HG02759 (cell line): Measurements from ENCODE around the gene SPINK1.
A peak's percentile ranks its signal among the peaks of the same experiment; 100 is the strongest.
"Not testable (repeated sequence)": the region's sequence is repeated elsewhere in the genome, so short reads cannot be mapped to it uniquely, and the experiment has no call there.

Experiments
- ATAC-seq: cut with Tn5 transposase; IDR thresholded peaks from one replicate; pipeline ENCODE4 v1.9.1; 2021; ENCODE audit warnings: mild to moderate bottlenecking, moderate library complexity; ENCODE audit not compliant: unreplicated experiment

Gene SPINK1

DNA sequence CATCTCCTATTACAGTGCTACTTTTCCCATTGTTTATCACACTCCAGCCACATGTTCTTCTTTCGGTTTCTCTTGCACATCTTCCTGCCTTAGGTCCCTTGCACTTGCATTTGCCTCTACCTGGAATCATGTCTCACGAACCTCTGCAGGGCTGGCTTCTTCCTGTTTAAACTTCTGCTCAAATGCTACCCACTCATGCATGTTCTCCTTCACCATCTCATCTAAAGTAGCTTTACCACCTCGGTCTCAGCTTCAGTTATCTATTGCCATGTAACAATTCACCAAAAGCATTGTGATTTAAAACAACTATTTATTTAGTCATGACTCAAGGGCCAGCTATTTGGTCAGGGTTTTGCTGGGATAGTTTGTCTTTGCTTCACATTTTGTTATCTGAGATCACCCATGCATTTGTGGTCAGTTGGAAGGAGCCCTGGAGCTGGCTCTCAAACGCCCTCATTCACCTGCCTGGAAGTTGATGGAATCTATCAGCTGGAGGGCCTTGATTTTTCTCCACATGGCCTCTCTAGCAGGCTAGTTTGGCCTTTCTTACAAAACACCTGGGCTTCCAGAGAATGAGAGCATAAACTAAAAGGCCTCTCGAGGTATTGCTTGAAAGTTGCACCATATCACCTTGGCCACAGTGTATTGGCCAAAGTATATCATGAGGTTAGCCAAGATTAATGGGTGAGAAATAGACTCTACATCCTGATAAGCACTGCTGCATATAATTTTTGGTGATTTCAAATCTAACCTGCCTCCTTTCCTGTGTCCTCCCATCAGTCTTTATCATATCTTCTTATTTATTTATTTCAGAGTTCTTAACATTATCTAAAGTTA is 21.4 kb downstream of the SPINK1 start:
- no peak for ATAC-seq

DNA sequence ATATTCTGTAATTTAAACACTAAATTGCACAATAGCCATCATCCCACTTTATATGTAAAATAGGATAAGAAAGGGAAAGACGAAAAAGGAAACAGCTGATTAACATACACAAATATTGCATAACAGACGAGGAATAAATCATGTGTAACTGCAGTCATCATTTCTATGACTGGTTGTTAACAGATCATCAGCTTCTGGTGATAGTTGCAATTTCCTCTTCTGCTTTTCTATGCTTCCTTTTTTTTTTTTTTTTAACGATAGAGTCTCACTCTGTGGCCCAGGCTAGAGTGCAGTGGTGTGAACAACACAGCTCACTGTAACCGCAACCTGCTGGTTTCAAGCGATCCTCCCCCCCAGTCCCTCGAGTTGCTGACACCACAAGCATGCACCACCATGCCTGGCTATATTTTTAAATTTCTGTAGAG is 26.4 kb downstream of the SPINK1 start:
- peak; percentile 84 for ATAC-seq

GRCh38 chr5:147804334-147804733 is 27.1 kb downstream of the SPINK1 start:
- ATAC-seq: no peak

DNA sequence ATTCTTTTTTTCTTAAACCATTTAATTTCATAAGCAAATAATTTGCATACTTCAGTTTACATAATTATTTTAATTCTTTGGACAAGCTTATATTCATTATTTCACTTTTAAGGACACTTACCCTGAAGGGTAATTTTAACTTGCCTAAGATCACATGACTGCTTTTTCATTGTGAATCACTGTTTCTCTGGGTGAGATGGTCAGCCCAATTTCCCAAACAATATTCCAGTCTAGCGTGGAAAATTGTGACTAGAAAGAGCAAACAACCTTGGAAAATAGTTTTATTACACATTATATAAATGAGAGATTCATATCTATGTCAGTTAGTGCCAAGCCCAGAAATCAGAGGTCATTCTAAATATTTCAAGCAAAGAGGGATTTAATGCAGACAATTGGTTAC is 27.5 kb downstream of the SPINK1 start:
- ATAC-seq: no peak

- not testable (repeated sequence) for ATAC-seq
These were observed 28.3 kb downstream of the SPINK1 start for GRCh38 chr5:147803161-147803560.

GRCh38 chr5:147801461-147801860 is 30.0 kb downstream of the SPINK1 start:
- no peak for ATAC-seq

- ATAC-seq: no peak
These were observed 31.0 kb downstream of the SPINK1 start for GRCh38 chr5:147800491-147800890.

DNA sequence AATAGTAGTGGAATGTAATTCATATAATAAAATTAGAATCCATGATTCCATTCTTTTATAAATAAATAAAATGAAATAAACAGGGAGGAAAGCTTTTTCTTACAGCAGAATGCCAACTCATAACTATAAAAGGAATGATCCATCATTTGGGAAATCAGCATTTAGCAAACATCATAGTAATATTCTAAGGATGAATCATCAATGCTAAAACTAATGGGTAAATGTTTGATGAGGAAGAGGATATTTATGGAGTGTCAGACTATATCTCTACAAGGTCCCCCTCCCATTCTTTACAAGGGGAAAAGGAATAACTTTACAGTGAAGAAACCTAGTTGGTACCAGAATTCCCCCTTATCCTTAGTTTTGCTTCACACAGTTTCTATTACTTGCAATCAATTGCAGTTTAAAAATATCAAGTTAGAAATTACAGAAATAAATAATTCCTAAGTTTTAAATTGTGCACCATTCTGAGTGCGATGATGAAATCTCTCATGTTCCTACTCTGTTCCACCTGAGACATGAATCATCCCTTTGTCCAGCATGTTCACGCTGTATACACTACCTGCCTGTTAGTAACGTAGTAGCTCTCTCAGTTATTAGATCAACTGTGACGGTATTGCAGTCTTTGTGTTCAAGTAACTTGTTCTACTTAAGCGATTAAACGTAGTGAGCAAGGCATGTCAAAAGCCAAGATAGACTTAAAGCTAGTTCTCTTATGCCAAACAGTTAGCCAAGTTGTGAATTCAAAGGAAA is 34.7 kb downstream of the SPINK1 start:
- no peak for ATAC-seq

GRCh38 chr5:147791181-147791580 is 40.3 kb downstream of the SPINK1 start:
- no peak for ATAC-seq

GRCh38 chr5:147789820-147790219 is 41.7 kb downstream of the SPINK1 start:
- ATAC-seq: no peak

GRCh38 chr5:147788023-147788422 is 43.4 kb downstream of the SPINK1 start:
- ATAC-seq: no peak

DNA sequence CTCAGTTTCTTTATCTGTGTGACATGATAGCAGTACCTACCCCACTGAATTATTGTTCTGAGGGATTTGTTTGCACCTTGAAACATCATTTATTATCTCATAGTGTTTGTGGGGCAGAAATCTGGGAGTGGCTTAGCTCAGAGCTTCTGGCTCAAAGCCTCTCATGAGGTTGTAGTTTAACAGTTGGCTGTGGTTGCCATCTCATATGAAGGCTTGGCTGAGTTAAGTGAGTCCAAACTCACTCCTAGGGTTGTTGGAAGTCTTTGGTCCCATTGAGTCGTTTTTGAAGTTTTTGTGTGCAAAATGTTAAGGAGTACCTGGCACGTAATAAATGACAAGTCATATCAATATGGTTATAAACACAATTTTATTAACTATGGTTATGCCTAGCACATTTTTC is 45.3 kb downstream of the SPINK1 start:
- ATAC-seq: no peak

GRCh38 chr5:147784146-147784987 is 47.1 kb downstream of the SPINK1 start:
- ATAC-seq: no peak

DNA sequence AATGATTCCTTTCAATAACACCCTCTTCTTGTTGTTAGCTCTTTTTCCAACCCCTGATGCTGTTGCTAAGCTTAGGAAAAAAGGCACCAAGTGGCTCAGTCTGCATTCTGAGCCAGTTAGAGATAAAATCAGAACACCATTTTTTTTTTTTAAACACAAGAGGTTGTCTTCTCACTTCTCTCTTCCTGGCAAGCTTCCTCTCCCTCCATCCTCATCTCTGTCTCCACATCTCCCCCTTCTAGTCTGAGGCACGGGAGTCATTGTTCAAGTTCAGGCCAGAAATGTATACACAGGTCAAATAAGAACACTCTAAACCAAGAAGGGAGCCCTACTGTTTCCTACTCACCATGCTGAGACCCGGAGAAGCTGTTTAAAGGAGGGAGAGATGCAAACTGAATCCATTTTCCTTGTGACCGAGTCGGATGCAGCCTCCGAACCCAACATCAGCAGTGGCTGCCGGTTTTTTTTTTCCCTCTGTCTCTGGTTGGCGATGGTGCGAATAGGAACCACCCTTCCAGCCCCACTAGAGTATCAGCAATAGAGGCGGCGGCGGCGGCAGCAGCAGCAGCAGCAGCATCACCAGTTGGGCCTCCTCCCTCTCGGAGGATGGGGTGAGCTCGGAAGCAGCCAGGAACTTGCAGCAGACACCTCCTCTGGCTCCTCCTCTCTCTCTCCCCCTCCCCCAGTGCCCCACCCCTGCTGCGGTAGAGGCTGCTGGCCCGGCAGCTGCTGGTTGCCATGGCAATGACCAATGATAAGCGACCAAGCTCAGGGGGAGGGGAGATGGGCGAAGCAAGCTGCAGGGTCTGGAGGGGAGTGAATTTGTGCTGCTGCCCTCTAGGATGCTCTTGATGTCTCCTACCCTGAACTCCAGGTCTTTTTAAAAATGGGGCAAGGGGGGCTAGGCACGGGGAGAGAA is 49.1 kb downstream of the SPINK1 start, which contains the start of gene JAKMIP2:
Gene JAKMIP2 (minus strand): TSS at position 619 of the 919 bp plus-strand sequence. CDS start 110,922 bp downstream, outside the sequence.
- peak; percentile 85 for ATAC-seq

- no peak for ATAC-seq
These were observed 50.4 kb downstream of the SPINK1 start for GRCh38 chr5:147780924-147781573.

GRCh38 chr5:147779694-147780093 is 51.8 kb downstream of the SPINK1 start:
- no peak for ATAC-seq

- ATAC-seq: no peak
These were observed 54.5 kb downstream of the SPINK1 start for GRCh38 chr5:147776989-147777388.
